NCI-H226 (cell line): ENCODE measurements around the gene TLL2.

ENCODE experiments used
- DNase-seq: peaks from one replicate; pipeline ENCODE4 v3.0.0-alpha.2; 2015

The TLL2 gene

GRCh38 chr10:96418582-96418981, 95.1 kb downstream of the TLL2 start:
- DNase-seq, result no peak

GRCh38 chr10:96417441-96417840, 96.3 kb downstream of the TLL2 start:
- DNase-seq, result no peak

GRCh38 chr10:96416643-96417042, 97.1 kb downstream of the TLL2 start:
- DNase-seq, result no peak

DNA sequence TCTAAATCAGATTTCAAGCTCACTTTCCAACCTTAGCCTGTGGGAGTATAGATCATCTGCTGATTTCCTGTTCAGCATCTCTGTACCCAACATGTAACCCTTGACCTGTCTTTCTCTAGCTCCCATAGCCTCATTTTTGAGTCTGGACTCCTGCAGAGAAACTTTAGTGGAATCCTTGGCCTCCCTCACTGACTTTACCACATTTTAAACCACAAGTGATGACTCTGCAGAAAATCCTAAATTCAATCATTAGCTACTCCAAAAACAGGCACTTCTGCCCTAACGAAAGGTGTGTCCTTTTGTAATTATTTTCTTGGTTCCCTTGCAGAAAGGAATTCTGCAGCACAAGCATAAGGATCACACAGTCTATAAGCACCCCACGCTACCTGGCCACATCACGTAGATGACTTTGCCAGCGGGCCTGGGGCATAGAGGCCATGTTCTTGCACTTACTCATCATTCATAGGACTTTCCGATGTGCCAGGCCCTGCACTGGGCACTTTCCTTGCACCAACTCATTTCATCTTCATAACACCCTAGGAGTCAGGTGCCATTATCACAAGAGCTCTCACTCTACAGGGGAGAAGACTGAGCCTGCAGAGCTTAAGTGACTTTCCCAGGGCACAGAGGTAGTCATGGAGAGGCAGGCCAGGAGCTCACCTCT, 97.7 kb downstream of the TLL2 start:
- no peak for DNase-seq

DNA sequence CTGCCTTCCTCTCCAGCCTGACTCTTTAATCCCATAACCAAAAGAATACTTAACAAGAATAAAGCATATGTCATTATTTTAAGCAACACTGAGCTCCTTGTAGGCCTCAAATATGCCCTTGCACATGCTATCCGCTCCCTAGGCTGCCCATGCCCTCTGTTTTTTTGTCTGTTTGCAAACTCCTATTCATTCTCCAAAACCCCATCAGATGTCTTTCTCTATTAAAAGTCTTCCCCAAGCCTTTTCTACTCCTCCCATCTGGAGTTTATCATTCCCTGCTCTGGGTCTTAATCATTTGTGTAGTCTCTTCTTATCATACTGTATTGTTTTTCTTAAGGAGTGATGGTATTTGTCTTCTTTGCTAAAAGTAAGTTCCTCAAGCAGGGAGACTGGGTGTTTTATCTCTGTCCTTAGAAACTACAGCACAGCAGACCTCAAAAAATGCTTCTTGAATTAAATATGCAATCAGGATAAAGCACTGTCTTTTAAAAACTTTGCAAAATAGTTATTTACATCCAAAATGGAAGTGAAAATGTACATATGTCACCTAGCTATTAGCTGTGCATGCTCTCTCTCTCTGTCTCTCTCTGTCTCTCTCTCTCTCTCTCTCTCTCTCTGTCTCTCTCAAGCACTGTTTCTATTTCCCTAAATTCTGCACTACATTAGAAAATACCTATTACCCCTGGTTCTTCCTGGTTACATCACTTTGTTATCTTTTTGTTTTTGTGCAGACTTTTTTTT, 98.4 kb downstream of the TLL2 start:
- no peak for DNase-seq

GRCh38 chr10:96414303-96414702, 99.4 kb downstream of the TLL2 start:
- DNase-seq, result no peak

DNA sequence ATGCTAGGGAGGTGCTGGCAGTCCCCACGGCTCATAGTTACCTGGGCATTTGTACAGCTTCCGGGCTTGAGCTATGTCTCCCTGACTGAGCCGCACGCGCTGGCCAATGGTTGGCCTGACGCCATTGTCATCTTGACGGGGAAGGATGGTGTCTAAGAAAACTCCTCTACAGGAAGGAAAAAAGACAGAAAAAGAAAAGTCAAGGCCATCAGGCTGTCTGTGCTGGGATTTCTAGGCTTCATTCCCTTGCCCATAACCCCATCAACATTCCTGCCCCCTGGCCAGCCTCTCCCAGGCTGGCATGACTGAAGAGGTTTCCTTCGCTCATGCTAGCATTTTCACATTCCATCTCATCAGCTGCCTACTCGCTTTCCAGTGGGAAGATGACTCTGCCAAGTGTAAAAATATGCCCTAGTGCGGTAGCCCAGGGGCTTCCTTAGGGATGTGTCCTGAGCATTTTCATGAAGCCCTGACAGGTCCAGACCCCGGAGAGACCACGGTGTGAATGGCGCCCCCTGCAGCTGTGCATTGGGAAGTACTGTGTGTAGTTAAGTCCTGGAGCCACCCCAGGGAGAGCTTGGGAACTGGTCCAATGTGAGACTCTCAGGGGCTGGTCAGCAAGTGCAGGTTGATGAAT, 100.5 kb downstream of the TLL2 start:
- DNase-seq, result no peak

DNA sequence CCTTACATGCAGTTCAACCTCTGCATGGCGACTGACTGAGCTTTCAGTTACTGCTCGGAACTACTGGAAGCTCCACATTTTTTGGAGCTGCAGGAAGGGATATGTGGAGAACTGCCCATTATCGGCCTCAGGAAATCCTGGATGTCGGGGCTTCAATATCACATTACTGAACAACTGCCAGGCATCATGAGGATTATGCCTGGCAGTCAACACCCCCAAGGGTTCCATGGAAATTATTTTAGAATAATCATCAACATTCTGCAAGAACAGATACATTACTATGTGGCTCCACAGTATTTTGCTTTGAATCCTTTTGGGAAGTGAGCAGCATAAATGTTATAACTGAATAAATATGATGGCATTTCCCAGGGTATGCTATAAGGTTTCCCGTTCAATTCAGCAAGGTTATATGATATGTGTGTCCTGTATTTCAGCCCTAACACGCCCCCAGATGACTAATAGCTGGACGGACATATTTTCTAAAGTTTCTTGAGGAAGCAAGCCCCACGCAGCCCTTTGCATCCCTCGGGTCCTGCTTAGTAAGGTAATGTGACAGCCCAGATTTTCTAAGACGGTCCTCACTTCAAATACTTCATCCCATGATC, 101.9 kb downstream of the TLL2 start:
- DNase-seq, result no peak

DNA sequence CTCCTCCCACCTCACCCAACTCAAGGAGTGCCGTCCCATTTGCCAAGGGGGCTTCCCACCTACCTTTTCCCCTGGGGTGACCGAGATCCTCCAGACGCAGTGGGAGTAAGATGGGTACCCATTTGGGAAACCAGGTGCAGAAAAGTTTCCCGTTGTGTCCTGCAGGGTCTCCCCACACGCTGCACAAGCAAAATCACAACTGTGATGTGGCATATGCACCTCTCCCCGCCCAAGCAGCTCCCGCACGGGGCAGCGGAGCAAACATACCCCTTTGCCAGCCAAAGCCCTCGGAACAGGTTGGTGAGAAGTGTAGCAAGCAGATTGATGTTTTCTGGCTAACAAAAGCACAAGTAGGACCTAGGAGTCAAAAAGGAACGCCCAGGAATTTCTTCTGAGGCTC, 103.4 kb downstream of the TLL2 start:
- DNase-seq, result no peak

DNA sequence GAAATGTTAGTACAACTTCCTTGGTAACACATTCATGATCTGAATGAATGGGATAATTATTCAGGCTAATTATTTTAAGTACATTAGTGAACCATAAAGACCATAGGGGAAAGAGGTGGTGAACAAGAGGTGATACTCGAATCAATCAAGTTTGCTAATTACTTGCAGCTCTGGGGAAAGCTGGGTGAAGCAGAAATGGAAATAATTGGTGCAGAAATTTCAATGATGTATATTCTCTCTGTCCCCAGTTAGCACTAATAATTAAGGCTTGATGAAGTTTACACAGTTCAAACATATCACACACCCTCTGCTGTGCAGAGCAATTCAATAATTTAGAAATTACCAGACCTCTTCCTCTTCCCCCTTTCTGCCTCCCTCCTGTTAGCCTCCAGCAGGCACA, 105.5 kb downstream of the TLL2 start:
- no peak for DNase-seq

DNA sequence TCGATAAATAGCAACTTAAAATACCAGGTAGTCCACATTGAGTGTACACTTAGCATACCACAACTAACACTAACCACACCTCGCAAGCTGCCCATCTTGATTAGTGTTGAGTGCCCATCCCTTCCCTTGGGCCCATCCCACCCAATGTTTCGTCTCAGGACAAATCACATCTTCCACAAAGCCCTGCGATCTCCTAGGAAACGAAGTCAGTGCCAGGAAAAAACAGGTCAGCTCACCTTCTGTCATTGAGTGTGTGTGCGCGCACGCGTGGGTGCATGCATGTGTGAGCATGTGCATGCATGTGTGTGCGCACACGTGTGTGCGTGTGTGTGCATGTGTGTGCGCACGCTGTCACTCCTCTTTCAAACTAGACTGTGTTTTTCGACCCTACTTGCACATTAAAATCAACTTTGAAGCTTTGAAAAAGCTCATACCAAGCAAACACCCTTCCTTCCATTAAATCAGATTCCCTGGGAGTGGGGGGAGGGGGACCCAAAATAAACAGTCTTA, 106.1 kb downstream of the TLL2 start:
- no peak for DNase-seq

- no peak for DNase-seq
These were observed 107.6 kb downstream of the TLL2 start for GRCh38 chr10:96406091-96406490.

DNA sequence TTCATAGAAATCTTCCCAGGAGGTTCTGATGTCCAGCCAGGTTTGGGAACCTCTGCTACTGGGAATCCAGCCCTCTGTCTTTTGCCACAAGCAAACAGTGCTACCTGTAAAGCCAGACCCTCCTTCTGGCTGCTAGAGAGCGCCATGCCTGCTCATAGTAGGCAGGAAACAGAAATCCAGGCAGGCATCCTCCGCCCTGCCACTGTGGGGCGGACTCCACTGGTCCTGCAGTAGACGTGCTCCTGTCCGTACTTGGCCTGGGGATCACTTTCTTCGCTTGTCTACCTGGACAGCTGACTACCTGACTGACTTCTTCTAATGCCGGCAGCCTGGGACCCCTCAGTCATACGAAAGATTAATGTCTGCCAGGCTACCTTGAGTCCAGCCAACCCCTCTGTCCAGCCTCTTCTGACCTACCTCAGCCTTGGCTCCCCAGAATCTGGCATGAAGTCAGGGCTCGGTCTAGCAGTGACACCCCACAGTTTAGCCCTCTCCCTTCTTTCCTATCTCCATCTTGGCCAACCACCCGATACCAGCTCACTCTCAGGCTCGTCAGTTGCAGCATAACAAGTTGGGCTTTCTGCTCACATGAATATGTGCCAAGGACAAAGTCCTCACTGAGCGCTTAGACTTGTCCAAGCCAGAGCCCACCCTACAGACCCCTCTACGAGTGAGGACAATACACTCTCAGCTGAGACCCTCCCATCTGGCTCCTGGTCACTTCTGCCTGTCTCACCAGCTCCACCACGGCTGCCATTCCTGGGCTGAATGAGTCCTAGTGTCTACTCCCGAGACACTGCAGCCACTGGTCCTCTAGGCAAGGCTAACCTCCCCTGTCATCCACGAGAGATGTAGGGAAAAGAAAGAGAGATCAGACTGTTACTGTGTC, 111.1 kb downstream of the TLL2 start:
- no peak for DNase-seq

DNA sequence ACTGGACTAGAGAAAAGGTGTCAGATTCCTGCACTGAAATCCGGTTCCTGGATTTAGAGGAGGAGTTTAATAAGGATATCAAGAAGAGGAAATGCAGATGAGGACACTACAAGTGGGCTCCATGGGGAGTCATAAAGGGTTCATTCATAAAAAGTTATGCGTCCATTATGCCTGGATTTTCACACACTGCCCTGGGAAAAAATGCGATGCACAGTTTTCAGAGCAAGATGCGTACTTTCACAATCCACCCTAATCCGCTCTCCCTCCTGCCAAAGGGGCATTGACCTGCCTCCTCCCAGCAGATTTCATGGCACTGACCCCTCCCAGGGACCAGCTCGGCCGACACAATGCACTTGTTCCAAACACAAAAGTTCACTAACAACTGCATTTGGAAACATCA, 112.7 kb downstream of the TLL2 start:
- DNase-seq, result no peak

DNA sequence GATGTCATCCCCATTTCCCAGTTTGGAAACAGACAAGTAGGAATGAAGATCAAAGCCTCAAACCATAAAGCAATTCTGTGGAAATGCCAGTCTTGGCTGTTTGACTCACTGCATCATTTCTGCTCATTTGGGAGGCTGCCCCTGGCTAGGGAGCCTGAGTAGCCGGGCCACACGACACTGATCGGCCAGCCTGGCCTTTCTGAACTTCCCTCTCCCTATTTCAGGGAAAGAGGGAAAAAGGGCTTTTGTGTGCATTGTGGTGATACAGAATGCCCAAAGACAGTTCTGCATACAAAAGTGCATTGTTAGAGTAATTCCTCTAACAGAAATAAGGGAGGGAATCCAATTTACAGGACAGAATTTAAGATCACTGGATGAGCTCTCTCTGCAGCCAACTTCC, 113.3 kb downstream of the TLL2 start:
- no peak for DNase-seq

GRCh38 chr10:96397902-96398301, 115.8 kb downstream of the TLL2 start:
- no peak for DNase-seq

GRCh38 chr10:96395931-96396877, 117.5 kb downstream of the TLL2 start:
- DNase-seq, result peak; percentile 28

DNA sequence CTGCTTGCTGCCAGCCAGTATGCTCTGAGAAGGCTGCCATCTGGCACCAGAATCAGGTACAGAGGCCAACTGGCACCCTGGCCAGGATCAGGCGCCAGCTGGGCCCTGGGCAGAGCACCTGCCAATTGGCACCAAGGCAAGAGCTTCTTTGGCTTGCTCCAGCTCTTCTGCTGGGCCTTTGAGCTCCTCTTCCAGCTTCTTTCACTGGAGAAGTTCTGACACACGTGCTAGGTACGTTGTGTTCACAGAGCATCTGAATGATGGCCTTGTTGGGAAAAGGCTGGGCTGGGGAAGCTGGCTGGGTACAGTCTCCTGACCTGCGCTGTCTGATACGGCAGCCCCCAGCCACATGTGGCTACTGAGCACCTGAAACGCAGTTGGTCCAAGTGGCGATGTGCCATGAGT, 123.3 kb downstream of the TLL2 start:
- no peak for DNase-seq

- no peak for DNase-seq
These were observed 123.9 kb downstream of the TLL2 start for GRCh38 chr10:96389785-96390184.

DNA sequence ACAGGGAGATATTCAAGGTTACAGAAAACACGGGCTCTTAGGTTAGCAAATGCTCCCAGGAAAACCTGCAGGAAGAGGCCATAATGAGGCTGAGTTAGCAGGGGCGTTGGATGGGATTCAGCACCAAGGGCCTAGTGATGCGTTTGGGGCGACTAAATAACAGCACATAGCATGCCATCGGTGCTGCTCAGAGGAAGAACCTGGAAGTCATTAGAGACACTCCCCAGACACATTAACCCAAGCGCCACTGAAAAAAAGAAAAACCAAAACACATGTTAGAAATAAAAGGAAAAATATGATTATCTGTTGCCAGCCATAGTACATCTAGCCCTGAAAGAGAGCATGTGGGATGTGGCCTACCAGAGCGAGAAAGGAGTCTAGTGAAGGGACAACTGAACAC, 126.1 kb downstream of the TLL2 start:
- DNase-seq, result no peak

DNA sequence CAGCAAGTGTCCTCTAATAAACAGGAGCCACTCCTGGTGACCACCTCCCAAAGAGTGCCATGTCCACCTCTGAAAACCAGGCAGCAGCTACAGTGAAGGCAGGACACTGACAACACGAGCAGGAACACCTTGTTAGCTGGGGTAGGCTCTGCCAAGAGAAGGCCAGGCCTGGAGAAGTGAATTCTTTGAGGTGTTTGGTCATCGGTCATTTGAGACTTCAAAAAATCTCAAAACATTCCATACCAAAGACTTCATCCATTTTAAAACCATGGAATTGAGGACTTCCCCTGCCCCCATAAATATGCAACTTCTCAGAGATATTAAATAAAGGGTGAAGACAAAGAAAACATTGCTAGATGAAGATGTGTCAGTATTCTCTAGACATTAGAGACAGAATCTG, 126.6 kb downstream of the TLL2 start:
- no peak for DNase-seq
